D721Med (cell line): ENCODE measurements around the gene TMEM131L.

Source experiments
- DNase-seq: peaks from one replicate; pipeline ENCODE4 v3.0.0; 2011; ENCODE audit warnings: low spot score; ENCODE audit not compliant: insufficient read length
- FAIRE-seq: peaks from 2 replicates; lab custom pipeline; 2011; peaks lifted over from hg19 to GRCh38; lab: Jason Lieb, UNC
- TF ChIP-seq, protein P1 (sequence below): IDR thresholded peaks from 2 replicates; pipeline ENCODE4 v1.5.1; 2012; ENCODE audit warnings: mild to moderate bottlenecking, control low read depth; ENCODE audit not compliant: insufficient read depth; ENCODE audit errors: missing control alignments

TMEM131L gene

DNA sequence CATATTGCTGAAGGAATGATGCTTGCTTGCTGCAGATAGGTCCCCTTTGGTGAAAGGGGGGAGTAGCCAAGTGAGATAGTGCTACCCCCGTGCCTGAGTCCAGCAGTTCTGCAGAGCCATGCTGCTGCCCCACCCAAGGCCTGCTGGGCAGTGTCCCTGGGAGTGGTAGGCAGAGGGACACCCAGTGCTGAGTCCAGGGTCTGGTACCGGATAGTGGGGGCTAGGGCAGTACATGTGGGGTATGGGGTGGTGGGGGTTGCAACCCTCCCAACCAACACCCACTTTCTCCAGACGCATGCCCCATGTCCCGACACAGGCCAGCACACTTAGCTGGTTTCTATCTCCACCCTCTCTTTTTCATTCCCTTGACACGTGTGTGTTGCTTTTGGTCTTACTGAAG is 155.9 kb downstream of the TMEM131L start:
- TF ChIP-seq, protein P1, sequence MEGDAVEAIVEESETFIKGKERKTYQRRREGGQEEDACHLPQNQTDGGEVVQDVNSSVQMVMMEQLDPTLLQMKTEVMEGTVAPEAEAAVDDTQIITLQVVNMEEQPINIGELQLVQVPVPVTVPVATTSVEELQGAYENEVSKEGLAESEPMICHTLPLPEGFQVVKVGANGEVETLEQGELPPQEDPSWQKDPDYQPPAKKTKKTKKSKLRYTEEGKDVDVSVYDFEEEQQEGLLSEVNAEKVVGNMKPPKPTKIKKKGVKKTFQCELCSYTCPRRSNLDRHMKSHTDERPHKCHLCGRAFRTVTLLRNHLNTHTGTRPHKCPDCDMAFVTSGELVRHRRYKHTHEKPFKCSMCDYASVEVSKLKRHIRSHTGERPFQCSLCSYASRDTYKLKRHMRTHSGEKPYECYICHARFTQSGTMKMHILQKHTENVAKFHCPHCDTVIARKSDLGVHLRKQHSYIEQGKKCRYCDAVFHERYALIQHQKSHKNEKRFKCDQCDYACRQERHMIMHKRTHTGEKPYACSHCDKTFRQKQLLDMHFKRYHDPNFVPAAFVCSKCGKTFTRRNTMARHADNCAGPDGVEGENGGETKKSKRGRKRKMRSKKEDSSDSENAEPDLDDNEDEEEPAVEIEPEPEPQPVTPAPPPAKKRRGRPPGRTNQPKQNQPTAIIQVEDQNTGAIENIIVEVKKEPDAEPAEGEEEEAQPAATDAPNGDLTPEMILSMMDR, result no peak
- DNase-seq (no peak), FAIRE-seq (no peak)

DNA sequence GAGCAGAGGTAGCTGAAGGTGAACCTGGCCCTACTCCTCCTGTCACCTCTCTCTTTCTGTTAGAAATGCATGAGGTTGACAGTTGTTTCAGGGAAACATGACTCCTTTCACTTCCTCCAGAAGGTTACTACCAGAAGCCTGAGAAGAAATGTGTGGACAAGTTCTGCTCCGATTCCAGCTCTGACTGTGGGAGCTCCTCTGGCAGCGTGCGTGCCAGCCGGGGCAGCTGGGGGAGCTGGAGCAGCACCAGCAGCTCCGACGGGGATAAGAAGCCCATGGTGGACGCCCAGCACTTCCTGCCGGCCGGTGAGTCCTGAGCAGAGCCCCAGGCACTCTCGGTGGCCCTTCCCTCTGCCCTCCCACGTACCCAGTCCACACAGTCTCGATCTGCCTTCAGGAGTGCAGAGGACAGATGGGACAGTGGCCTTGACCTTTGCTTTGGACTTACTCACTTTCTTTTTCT is 156.6 kb downstream of the TMEM131L start:
- FAIRE-seq, result no peak
- no peak for DNase-seq
- TF ChIP-seq, protein P1, result no peak

DNA sequence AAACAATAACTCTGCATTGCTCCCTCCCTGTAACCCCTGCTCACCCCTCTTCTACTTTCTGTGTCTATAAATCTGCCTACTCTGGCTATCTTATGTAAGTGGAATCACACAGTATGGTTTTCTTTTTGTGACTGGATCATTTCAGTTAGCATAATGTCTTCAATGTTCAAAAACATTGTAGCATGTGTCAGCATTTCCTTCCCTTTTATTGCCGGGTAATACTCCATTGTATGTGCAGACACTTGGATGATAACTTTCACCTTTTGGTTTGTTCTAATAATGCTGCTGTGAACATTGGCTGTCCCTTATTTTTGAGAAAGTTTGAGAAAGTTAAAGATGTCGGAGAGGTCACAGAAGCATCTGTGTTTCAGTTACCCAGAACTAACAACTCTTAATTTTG is 157.3 kb downstream of the TMEM131L start:
- FAIRE-seq (no peak), DNase-seq (no peak)
- TF ChIP-seq, protein P1, result no peak

DNA sequence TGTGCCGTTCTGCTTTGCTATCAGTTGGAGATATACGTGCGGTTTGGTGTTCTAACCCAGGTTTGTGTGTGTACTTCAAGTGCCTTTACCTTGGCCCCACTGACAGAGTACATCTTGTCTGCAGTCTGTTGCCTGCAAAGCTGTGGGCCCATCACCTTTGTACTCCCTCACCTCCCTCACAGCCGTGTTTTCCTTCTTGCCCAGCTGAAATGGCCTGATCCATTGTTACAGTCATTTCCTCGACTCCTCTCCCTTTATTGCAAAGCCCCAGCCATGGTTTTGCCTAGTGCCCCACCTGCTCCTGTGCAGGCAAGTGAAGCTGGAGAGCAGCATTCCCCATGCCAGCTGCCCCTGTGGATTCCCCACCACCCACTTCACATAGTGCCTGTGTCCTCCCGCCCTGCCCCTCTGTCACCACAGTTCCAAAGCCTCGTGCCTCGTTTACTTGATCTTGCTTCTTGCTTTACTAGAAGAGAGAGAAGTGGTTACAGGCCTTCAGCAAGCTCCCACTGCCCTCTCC is 162.7 kb downstream of the TMEM131L start:
- TF ChIP-seq, protein P1, result no peak
- FAIRE-seq (no peak), DNase-seq (no peak)

DNA sequence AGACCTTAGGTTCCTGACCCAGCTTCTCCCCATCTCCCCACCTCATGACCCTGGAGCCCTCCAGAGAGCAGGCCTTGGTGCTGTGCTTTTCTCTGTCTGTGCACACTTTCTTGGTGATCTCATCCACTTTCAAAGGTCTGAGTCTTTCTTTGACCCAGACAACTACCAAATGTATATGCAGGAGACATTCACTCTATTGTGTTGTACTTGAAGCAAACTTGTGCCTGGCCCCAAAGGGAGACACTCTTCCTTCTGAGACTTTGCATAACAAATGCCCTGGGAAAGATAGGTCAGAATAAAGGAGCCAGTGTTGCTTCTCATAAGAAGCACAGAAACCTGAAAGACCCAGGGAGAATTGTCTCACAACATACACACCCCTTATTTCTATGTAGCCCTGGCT is 163.6 kb downstream of the TMEM131L start:
- TF ChIP-seq, protein P1, result no peak
- FAIRE-seq (no peak), DNase-seq (no peak)

DNA sequence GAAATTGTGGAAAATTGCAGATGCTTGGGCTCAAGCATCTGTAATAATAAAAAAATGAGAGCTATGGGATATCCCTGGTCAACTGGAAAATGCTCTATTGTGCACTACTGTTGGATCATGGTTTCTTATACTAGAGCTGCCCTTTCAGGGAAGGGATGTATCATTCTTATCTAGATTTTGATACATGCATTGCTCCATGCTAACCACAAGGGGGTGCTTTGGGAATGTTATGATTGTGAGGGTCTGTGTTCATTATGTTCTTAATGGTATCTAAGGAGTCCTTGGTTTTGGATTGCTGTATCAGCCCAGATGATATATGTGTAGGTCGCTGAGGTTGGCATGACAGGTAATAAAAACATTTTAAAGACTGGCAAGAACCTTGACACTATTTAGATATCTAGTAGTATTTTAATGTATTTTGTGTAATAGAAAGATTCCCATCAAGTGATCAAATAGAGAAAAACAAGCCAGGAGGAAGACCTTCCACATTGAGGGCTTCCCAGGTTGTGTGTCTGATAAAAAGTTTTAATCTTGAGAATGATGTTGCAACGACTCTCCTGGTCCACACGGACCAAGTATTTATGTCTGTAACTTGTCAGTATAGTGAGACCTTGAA is 168.7 kb downstream of the TMEM131L start:
- FAIRE-seq, result peak; percentile 68
- TF ChIP-seq, protein P1, result peak; percentile 49

DNA sequence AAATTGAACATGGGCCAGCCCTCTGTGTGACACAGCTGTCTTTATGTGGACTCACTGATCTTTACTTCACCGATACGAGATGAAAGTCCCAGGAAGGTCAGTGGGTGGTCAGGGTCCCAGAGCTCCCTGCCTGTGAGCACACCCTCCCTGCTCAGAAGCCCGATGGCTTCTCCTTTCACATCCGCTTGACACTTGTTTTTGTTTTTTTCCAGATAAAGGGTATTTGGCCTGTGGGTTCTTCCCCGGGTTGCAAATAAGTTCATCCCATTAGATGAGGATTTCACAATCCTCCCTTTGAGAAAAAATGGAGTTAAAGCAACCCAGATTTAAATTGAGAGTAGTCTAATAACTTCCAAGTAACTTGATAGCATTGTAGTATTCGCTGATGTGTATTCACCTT is 169.7 kb downstream of the TMEM131L start:
- FAIRE-seq, result no peak
- DNase-seq, result no peak

More for the DNA sequence above, 168.7 kb downstream of the TMEM131L start:
- no peak for DNase-seq

More for the DNA sequence above, 169.7 kb downstream of the TMEM131L start:
- TF ChIP-seq, protein P1, result no peak
